ENCODE data around the gene PPFIA1.

DNA sequence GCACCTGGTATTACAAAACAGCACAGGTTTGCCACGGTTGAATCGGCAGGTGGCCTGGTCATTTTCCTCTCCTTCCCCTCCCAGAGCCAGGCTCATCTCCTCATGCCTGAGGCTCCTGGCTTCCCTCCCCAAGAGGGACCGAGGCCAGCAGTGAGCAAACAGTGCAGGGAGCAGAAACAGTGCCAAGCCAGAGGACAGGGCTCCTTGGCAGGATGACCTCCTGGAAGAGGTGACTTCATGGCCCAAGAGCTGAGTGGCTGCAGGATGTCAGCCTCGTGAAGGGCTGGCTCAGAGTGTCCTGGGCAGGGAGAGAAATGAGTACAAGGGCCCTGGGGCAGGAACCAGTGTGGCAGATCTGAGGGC, 22.8 kb upstream of the PPFIA1 start:
- TF ChIP-seq POLR2A (IDR thresholded peaks at IDR 0.05) = no peak
- TF ChIP-seq, protein P1, sequence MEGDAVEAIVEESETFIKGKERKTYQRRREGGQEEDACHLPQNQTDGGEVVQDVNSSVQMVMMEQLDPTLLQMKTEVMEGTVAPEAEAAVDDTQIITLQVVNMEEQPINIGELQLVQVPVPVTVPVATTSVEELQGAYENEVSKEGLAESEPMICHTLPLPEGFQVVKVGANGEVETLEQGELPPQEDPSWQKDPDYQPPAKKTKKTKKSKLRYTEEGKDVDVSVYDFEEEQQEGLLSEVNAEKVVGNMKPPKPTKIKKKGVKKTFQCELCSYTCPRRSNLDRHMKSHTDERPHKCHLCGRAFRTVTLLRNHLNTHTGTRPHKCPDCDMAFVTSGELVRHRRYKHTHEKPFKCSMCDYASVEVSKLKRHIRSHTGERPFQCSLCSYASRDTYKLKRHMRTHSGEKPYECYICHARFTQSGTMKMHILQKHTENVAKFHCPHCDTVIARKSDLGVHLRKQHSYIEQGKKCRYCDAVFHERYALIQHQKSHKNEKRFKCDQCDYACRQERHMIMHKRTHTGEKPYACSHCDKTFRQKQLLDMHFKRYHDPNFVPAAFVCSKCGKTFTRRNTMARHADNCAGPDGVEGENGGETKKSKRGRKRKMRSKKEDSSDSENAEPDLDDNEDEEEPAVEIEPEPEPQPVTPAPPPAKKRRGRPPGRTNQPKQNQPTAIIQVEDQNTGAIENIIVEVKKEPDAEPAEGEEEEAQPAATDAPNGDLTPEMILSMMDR (IDR thresholded peaks at IDR 0.05) = no peak
